Activated CD8-positive, alpha-beta T cell treated with anti-CD3 and anti-CD28 coated beads for 36 hours (primary cell): ENCODE data around the gene GPR155. TPM values are rescaled to one million over a fixed set of nuclear protein-coding genes. Genes with fewer than 3 reads are reported as not detected.

ENCODE experiments used
- ATAC-seq: fragments of 200-7000 bp; cut with Tn5 transposase; one replicate; pipeline ENCODE4 v1.10.0; 2021; ENCODE audit warnings: mild to moderate bottlenecking, moderate library complexity
- CTCF ChIA-PET: fragments of 350-600 bp; sonication (Branson Sonifier 250); formaldehyde crosslinking; loops from one replicate; lab custom pipeline; 2021; ENCODE audit warnings: antibody characterized with exemption; lab: Charles Lee
- POLR2A ChIA-PET: fragments of 350-600 bp; sonication (Branson Sonifier 250); formaldehyde crosslinking; loops from one replicate; lab custom pipeline; 2021; ENCODE audit warnings: antibody characterized with exemption; lab: Charles Lee
- DNase-seq: peaks from one replicate; pipeline ENCODE4 v3.0.0-alpha.2; 2020
- H3K27ac Mint-ChIP-seq: one replicate; pipeline ENCODE4 v1.8.0; 2021; ENCODE audit warnings: mild to moderate bottlenecking, mixed read lengths
- H3K27me3 Mint-ChIP-seq: one replicate; pipeline ENCODE4 v1.8.0; 2021; ENCODE audit warnings: mixed read lengths
- H3K36me3 Mint-ChIP-seq: one replicate; pipeline ENCODE4 v1.8.0; 2021; ENCODE audit warnings: low read depth, mixed read lengths
- H3K4me1 Mint-ChIP-seq: one replicate; pipeline ENCODE4 v1.8.0; 2021; ENCODE audit warnings: low read depth, mixed read lengths
- H3K4me3 Mint-ChIP-seq: one replicate; pipeline ENCODE4 v1.8.0; 2021; ENCODE audit warnings: mild to moderate bottlenecking, moderate library complexity, mixed read lengths
- H3K9me3 Mint-ChIP-seq: one replicate; pipeline ENCODE4 v1.8.0; 2021; ENCODE audit warnings: mixed read lengths
- intact Hi-C: fragments of 100-400 bp; cut with micrococcal nuclease; formaldehyde crosslinking; loops from one replicate; pipeline ENCODE4 v1.10.0; 2022
- total RNA-seq, 2 experiments: library from RNA; stranded (reverse); gene quantifications; one replicate each; pipeline ENCODE4 v1.2.3, GENCODE V29; 2021
- TF ChIP-seq, protein P1 (sequence below): fragments of 200-600 bp; IDR thresholded peaks from one replicate; pipeline ENCODE4 v1.8.0; 2022; ENCODE audit warnings: antibody characterized with exemption, mild to moderate bottlenecking

GPR155 gene
- total RNA-seq, 2 experiments from 2014 or later, result 13.3 to 15.3 TPM

DNA sequence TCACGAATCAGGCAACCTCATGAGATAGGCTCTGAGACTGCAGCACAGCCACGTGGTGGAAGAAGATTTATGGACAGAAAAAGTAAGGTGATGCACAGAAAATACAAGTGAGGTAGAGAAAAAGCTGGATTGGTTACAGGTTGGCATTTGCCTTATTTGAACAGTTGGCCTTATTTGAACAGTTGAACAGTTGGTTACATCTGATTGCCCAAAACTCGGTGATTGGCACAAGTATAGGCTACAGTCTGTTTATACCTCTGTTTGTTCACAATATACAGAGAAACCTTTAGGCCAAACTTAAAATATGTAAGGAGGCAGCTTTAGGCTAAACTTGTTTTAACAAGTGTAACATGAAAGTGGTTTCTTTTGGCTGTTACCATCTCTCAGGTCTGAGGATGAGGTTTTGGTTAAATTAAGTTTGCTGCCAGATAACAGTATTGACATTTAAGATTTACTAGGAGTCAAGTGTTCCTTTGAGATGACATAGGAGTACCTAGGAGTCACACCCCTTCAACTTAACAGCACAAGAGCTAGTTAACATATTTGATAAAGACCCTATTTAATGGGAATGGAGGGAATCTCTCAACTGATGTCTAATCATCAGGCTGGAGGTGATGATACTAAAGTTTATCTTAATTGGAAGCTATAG lies 16.5 kb upstream of the GPR155 start:
- no peak overlapping the region for H3K27ac Mint-ChIP-seq
- no peaks in the 10 kb centered on the region for H3K36me3 Mint-ChIP-seq
- no peak overlapping the region for H3K4me3 Mint-ChIP-seq
- TF ChIP-seq, protein P1, sequence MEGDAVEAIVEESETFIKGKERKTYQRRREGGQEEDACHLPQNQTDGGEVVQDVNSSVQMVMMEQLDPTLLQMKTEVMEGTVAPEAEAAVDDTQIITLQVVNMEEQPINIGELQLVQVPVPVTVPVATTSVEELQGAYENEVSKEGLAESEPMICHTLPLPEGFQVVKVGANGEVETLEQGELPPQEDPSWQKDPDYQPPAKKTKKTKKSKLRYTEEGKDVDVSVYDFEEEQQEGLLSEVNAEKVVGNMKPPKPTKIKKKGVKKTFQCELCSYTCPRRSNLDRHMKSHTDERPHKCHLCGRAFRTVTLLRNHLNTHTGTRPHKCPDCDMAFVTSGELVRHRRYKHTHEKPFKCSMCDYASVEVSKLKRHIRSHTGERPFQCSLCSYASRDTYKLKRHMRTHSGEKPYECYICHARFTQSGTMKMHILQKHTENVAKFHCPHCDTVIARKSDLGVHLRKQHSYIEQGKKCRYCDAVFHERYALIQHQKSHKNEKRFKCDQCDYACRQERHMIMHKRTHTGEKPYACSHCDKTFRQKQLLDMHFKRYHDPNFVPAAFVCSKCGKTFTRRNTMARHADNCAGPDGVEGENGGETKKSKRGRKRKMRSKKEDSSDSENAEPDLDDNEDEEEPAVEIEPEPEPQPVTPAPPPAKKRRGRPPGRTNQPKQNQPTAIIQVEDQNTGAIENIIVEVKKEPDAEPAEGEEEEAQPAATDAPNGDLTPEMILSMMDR, result no peak
- ChIA-PET CTCF (interaction anchor here (0.6 to 2.5 kb wide), 3 partner anchors 10 to 44 kb away, joined by 3 to 6 read pairs (median 6); no protein-coding TSS in a partner anchor), POLR2A (interaction anchor here (0.7 kb wide), 1 partner anchor 8 kb away, joined by 3 read pairs; no protein-coding TSS in a partner anchor)
- peaks cover 7% of the 10 kb centered on the region for H3K4me1 Mint-ChIP-seq
- no peaks in the 10 kb centered on the region for H3K9me3 Mint-ChIP-seq
- H3K27me3 Mint-ChIP-seq, result no peaks in the 10 kb centered on the region
- DNase-seq (no peak), ATAC-seq (no peak)
- intact Hi-C loops, result no loop called here

DNA sequence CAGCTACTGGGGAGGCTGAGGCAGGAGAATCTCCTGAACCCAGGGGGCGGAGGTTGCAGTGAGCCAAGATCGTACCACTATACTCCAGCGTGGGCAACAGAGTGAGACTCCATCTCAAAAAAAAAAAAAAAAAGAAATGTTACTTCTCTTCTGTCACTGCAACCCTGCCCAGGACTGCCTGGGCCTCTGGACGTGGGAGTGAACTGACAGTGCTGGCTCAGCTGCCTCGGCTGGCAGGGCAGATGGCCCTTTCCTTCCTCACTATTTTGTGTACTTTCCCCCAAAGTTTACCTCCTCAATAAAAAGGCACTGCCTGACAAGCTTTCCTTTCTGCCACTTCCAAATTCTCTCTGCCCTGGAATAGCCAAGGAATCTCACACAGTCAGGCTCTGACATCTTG lies 12.5 kb upstream of the GPR155 start:
- no peak overlapping the region for H3K4me3 Mint-ChIP-seq
- ATAC-seq, result no peak
- no peak for DNase-seq
- peaks cover 26% of the 10 kb centered on the region for H3K4me1 Mint-ChIP-seq
- intact Hi-C loops, result loop anchor here (10.0 kb wide), 1 partner anchor 95 kb away; the partner anchor contains the start of gene WIPF1
- no peaks in the 10 kb centered on the region for H3K36me3 Mint-ChIP-seq
- CTCF ChIA-PET, result interaction anchor here (1.2 kb wide), 1 partner anchor 13 kb away, joined by 3 read pairs; the partner anchor contains the start of gene GPR155
- H3K27ac Mint-ChIP-seq, result no peak overlapping the region
- TF ChIP-seq, protein P1, result no peak
- H3K27me3 Mint-ChIP-seq, result no peaks in the 10 kb centered on the region
- POLR2A ChIA-PET, result interaction anchor here (0.6 kb wide), 1 partner anchor 27 kb away, joined by 3 read pairs; no protein-coding TSS in a partner anchor
- no peaks in the 10 kb centered on the region for H3K9me3 Mint-ChIP-seq

DNA sequence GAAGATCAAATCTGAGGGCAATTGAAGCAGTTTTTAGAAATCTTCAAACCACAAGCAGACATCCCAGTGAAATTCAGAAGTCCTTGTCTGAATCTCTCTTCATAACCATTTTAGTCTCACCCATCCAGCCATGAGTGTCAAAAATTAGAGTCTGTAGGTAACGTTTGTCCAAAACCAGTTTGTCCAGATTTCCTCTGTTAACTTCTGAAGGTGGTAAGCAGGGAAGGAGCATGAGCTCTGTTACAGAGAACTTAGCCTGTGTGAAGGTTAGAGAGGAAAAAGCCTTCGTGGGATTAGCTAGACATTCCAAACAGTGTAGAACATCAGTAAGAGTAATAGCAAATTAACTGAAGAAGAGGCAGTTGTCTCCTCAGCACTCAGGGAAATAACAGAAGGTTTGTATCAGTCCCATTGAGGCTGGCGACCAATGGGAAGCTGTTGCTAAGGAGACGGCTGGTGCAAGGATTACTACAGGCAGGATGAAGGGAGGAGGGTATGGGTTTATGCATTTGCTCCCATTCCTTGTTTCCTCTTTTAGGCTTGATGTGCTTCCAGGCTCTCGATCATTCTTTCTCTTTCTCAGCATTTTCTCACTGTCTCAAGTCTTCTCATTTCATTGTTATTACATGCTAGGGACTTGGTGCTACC lies 8.7 kb upstream of the GPR155 start:
- no peaks in the 10 kb centered on the region for H3K36me3 Mint-ChIP-seq
- intact Hi-C loops, result loop anchor here (10.0 kb wide), 1 partner anchor 99 kb away; the partner anchor contains the start of gene WIPF1
- no peak overlapping the region for H3K4me3 Mint-ChIP-seq
- ATAC-seq (no peak), DNase-seq (no peak)
- no peak overlapping the region for H3K27ac Mint-ChIP-seq
- ChIA-PET POLR2A (interaction anchor here (0.9 to 1.8 kb wide), 2 partner anchors 9 to 10 kb away, joined by 3 to 9 read pairs; partner anchors contain the start of gene GPR155), CTCF (interaction anchor here (0.8 to 1.9 kb wide), 4 partner anchors 10 to 193 kb away, joined by 3 to 13 read pairs (median 6); partner anchors contain the start of gene GPR155)
- H3K9me3 Mint-ChIP-seq, result no peaks in the 10 kb centered on the region
- TF ChIP-seq, protein P1, result no peak
- no peaks in the 10 kb centered on the region for H3K27me3 Mint-ChIP-seq
- peaks cover 55% of the 10 kb centered on the region for H3K4me1 Mint-ChIP-seq

DNA sequence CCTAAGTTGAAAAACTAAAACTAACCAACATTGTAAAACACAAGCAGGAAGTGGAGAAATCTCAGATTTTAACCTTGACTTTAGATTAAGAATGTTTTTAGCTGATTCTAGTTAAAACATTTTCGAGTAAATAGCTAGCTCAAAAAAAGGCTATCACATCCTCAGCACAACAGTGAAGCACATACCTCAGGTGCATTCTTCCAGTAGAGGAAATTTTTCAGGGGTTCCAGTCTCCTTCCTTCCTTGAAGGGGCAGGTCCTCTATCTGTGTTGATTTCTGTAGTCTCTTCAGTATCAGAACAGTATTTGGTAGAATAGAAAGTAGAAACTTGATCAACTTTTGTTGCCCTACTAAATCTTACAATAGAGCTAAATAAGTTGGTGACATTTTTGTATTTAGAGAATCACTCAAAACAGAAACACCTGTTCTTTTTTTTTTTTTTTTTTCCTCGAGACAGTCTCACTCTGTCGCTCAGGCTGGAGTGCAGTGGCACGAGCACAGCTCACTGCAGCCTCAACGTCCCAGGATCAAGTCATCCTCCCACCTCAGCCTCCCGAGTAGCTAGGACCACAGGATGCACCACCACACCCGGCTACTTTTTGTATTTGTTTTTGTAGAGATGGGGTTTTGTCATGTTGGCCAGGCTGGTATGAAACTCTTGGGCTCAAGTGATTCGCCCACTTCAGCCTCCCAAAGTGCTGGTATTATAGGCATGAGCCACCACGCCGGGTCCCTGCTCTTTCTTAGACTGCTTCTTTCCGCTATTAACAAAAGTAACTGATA lies 6.9 kb upstream of the GPR155 start:
- TF ChIP-seq, protein P1, result no peak
- Mint-ChIP-seq H3K4me3 (peak overlapping the region; percentile 77), H3K36me3 (peaks cover 2% of the 10 kb centered on the region), H3K27me3 (no peaks in the 10 kb centered on the region), H3K4me1 (peaks cover 66% of the 10 kb centered on the region), H3K9me3 (no peaks in the 10 kb centered on the region), H3K27ac (peak overlapping the region; percentile 98)
- ChIA-PET POLR2A (interaction anchor here (1.0 to 1.8 kb wide), 7 partner anchors 8 to 139 kb away, joined by 3 to 7 read pairs (median 4); no protein-coding TSS in a partner anchor), CTCF (interaction anchor here (0.8 to 1.8 kb wide), 8 partner anchors 9 to 255 kb away, joined by 3 to 6 read pairs (median 4); no protein-coding TSS in a partner anchor)
- peak; percentile 22 for ATAC-seq
- intact Hi-C loops, result loop anchor here (10.0 kb wide), 1 partner anchor 101 kb away; the partner anchor contains the start of gene WIPF1
- DNase-seq, result peak; percentile 38
